CD4-positive, alpha-beta T cell (primary cell): Measurements from ENCODE around the gene IGF2BP2. TPM values are rescaled to one million over a fixed set of nuclear protein-coding genes. Genes with fewer than 3 reads are reported as not detected.
A peak's percentile ranks its signal among the peaks of the same experiment; 100 is the strongest.

Source experiments
- ATAC-seq: fragments of 200-7000 bp; cut with Tn5 transposase; one replicate; pipeline ENCODE4 v1.10.0; 2022; ENCODE audit warnings: mild to moderate bottlenecking; ENCODE audit not compliant: poor library complexity
- CTCF ChIA-PET: fragments of 350-600 bp; sonication (Branson Sonifier 250); formaldehyde crosslinking; loops from one replicate; lab custom pipeline; 2021; ENCODE audit warnings: antibody characterized with exemption, inconsistent platforms; lab: Charles Lee
- POLR2A ChIA-PET: fragments of 350-600 bp; sonication (Branson Sonifier 250); formaldehyde crosslinking; loops from one replicate; lab custom pipeline; 2021; ENCODE audit warnings: antibody characterized with exemption, inconsistent platforms; lab: Charles Lee
- DNase-seq, 14 experiments: peaks; one replicate each; pipeline ENCODE4 v3.0.0-alpha.2; 2013 to 2020; ENCODE audit warnings: mixed read lengths in 2 of 14
- H3K27ac ChIP-seq, 2 donors: one replicate each; pipeline versions ENCODE4 v1.5.1 to v1.7.0; 2013; ENCODE audit warnings: low read length in 2 of 2, low read depth in 1 of 2, mild to moderate bottlenecking in 1 of 2
- H3K27me3 ChIP-seq, 2 experiments: 1 replicate in 1 of 2; 2 replicates in 1 of 2; pipeline versions ENCODE4 v1.6.1 to v1.7.0; 2013; ENCODE audit warnings: low read length in 2 of 2, control low read depth in 1 of 2, mild to moderate bottlenecking in 1 of 2, moderate library complexity in 1 of 2; ENCODE audit not compliant: insufficient read depth in 2 of 2, control insufficient read depth in 1 of 2
- H3K36me3 ChIP-seq: one replicate; pipeline ENCODE4 v1.6.1; 2013; ENCODE audit warnings: low read length, control low read depth; ENCODE audit not compliant: insufficient read depth
- H3K4me1 ChIP-seq: one replicate; pipeline ENCODE4 v1.6.1; 2013; ENCODE audit warnings: low read length, control low read depth; ENCODE audit not compliant: insufficient read depth
- H3K4me3 ChIP-seq: one replicate; pipeline ENCODE4 v1.5.1; 2013; ENCODE audit warnings: mild to moderate bottlenecking, low read length, moderate library complexity
- H3K9me3 ChIP-seq, 2 experiments: 1 replicate in 1 of 2; 2 replicates in 1 of 2; pipeline versions ENCODE4 v1.6.1 to v1.7.0; 2013; ENCODE audit warnings: low read length in 2 of 2, mild to moderate bottlenecking in 2 of 2, control low read depth in 1 of 2, moderate library complexity in 1 of 2; ENCODE audit not compliant: control insufficient read depth in 1 of 2, insufficient read depth in 1 of 2
- H3K27ac Mint-ChIP-seq: one replicate; pipeline ENCODE4 v1.8.0; 2020; ENCODE audit warnings: mixed read lengths
- H3K27me3 Mint-ChIP-seq: one replicate; pipeline ENCODE4 v1.8.0; 2021; ENCODE audit warnings: mixed read lengths
- H3K36me3 Mint-ChIP-seq: one replicate; pipeline ENCODE4 v1.8.0; 2021; ENCODE audit warnings: low read depth, mixed read lengths
- H3K4me1 Mint-ChIP-seq: one replicate; pipeline ENCODE4 v1.8.0; 2021; ENCODE audit warnings: low read depth, mixed read lengths
- H3K4me3 Mint-ChIP-seq: one replicate; pipeline ENCODE4 v1.8.0; 2020; ENCODE audit warnings: mild to moderate bottlenecking, mixed read lengths
- H3K9me3 Mint-ChIP-seq: one replicate; pipeline ENCODE4 v1.8.0; 2020; ENCODE audit warnings: mixed read lengths
- intact Hi-C, 2 experiments: fragments of 100-400 bp; cut with DNase I in 1 of 2; cut with micrococcal nuclease in 1 of 2; formaldehyde crosslinking; loops; one replicate each; pipeline versions ENCODE4 v1.15.1 to v1.9.0; 2023 to 2025; cut with DNase I, micrococcal nuclease
- total RNA-seq, 174 experiments: library from RNA in 2 of 174; stranded (reverse) in 2 of 174; gene quantifications; one replicate each; pipeline ENCODE4 v1.2.3 and lab custom pipeline; 2021 to 2026
- TF ChIP-seq, protein P1 (sequence below): fragments of 200-600 bp; IDR thresholded peaks from one replicate; pipeline ENCODE4 v1.8.0; 2022; ENCODE audit warnings: antibody characterized with exemption, mild to moderate bottlenecking

IGF2BP2 gene
- total RNA-seq, 2 experiments from 2014 or later, result 0.25 to 0.50 TPM

DNA sequence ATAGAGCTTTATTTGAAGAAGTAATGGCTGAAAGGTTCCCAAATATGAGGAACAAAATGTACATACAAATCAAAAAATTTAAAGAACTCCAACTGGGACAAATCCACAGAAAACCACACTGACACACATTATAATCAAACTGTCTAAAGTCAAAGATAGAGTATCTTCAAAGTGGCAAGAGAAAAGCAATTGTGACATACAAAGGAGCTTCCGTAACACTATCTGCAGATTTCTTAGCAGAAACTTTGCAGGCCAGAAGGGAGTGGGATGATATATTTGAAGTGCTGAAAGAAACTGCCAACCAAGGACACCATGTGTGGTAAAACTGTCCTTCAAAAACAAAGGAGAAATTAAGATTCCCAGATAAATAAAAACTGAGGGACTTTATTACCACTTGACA is 146.8 kb downstream of the IGF2BP2 start:
- no peaks in the 10 kb centered on the region for H3K36me3 ChIP-seq
- no peak for ATAC-seq
- no peak overlapping the region for H3K4me3 ChIP-seq
- H3K4me1 ChIP-seq, result no peaks in the 10 kb centered on the region
- no peaks in the 10 kb centered on the region for H3K27me3 ChIP-seq
- no peaks in the 10 kb centered on the region for H3K4me1 Mint-ChIP-seq
- H3K27ac ChIP-seq, result no peak overlapping the region
- ChIA-PET POLR2A (no interaction called here), CTCF (interaction anchor here (0.6 to 1.3 kb wide), 2 partner anchors 17 to 68 kb away, joined by 3 to 4 read pairs; no protein-coding TSS in a partner anchor)
- no peak for DNase-seq
- peaks cover 12% of the 10 kb centered on the region for H3K9me3 Mint-ChIP-seq
- intact Hi-C loops, result no loop called here
- H3K27me3 Mint-ChIP-seq, result peaks cover 35% of the 10 kb centered on the region
- no peak overlapping the region for H3K27ac Mint-ChIP-seq
- no peak overlapping the region for H3K4me3 Mint-ChIP-seq
- peaks cover 4 to 8% of the 10 kb centered on the region in 2 experiments for H3K9me3 ChIP-seq
- TF ChIP-seq, protein P1, sequence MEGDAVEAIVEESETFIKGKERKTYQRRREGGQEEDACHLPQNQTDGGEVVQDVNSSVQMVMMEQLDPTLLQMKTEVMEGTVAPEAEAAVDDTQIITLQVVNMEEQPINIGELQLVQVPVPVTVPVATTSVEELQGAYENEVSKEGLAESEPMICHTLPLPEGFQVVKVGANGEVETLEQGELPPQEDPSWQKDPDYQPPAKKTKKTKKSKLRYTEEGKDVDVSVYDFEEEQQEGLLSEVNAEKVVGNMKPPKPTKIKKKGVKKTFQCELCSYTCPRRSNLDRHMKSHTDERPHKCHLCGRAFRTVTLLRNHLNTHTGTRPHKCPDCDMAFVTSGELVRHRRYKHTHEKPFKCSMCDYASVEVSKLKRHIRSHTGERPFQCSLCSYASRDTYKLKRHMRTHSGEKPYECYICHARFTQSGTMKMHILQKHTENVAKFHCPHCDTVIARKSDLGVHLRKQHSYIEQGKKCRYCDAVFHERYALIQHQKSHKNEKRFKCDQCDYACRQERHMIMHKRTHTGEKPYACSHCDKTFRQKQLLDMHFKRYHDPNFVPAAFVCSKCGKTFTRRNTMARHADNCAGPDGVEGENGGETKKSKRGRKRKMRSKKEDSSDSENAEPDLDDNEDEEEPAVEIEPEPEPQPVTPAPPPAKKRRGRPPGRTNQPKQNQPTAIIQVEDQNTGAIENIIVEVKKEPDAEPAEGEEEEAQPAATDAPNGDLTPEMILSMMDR, result no peak
- no peaks in the 10 kb centered on the region for H3K36me3 Mint-ChIP-seq

DNA sequence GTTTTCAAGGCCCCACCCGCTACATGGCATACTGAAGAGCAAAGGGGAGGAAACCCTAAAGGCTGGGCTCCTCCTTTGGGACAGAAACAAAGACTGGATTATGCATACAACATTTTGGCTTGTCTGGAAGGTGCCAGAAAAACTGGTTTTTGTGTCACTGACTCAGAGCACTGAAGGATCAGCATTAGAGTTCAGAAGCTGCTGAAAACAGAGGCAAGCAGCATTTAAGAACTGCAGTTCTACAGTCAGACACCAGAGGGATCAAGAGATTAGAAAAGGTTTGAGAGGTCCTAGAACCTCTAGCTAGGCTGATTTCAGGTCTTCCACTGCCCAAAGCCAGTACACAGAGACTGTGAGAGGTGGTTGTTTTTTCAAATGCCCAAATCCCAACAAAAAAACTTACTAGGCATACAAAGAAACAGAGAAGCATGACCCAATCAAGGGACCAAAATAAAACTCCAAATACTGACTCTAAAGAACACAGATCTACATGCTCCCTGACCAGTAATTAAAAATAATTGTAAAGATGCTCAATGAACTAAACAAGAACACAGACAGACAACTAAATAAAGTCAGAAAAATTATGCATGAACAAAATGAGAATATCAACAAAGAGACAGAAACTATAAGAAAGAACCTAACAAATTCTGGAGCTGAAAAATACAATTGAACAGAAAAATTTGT is 147.6 kb downstream of the IGF2BP2 start:
- no peak for ATAC-seq
- no peak overlapping the region for H3K27ac ChIP-seq
- Mint-ChIP-seq H3K4me1 (no peaks in the 10 kb centered on the region), H3K4me3 (no peak overlapping the region), H3K9me3 (peaks cover 12% of the 10 kb centered on the region), H3K27me3 (peaks cover 32% of the 10 kb centered on the region), H3K27ac (no peak overlapping the region), H3K36me3 (no peaks in the 10 kb centered on the region)
- H3K4me3 ChIP-seq, result no peak overlapping the region
- no peaks in the 10 kb centered on the region for H3K4me1 ChIP-seq
- ChIA-PET POLR2A (no interaction called here), CTCF (interaction anchor here (1.3 kb wide), 1 partner anchor 17 kb away, joined by 4 read pairs; no protein-coding TSS in a partner anchor)
- no peaks in the 10 kb centered on the region for H3K36me3 ChIP-seq
- peaks cover 4 to 8% of the 10 kb centered on the region in 2 experiments for H3K9me3 ChIP-seq
- intact Hi-C loops, result no loop called here
- H3K27me3 ChIP-seq, result no peaks in the 10 kb centered on the region
- DNase-seq, result peak in 1 of 14 experiments; percentile 14
- TF ChIP-seq, protein P1, result no peak

DNA sequence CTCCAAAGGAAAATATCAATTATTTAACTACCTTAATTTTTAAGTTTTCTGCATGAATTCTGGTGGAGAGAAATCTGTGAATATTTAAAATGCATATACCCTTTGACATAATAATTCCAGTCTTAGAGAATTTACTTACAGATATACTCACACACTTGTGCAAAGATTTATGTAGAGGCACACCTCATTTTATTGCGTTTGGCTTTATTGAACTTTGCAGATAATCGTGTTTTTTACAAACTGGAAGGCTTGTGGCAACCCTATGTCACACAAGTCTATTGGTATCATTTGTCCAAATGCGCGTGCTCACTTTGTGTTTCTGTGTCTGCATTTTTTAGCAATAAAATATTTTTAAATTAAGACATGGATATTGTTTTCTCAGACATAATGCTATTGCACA is 157.3 kb downstream of the IGF2BP2 start:
- Histone ChIP-seq H3K4me1 (no peaks in the 10 kb centered on the region), H3K27ac (no peak overlapping the region), H3K36me3 (no peaks in the 10 kb centered on the region), H3K4me3 (no peak overlapping the region), H3K9me3 (no peaks in the 10 kb centered on the region), H3K27me3 (peaks cover 0 to 2% of the 10 kb centered on the region in 2 experiments)
- no peak overlapping the region for H3K4me3 Mint-ChIP-seq
- ATAC-seq (no peak), DNase-seq (no peak)
- ChIA-PET POLR2A (no interaction called here), CTCF (no interaction called here)
- H3K4me1 Mint-ChIP-seq, result no peaks in the 10 kb centered on the region
- no peaks in the 10 kb centered on the region for H3K36me3 Mint-ChIP-seq
- peaks cover 5% of the 10 kb centered on the region for H3K27me3 Mint-ChIP-seq
- no peaks in the 10 kb centered on the region for H3K9me3 Mint-ChIP-seq
- TF ChIP-seq, protein P1, result no peak
- no peak overlapping the region for H3K27ac Mint-ChIP-seq
- intact Hi-C loops, result no loop called here
